Measurements from ENCODE around the gene TNFSF13B.

TNFSF13B gene

DNA sequence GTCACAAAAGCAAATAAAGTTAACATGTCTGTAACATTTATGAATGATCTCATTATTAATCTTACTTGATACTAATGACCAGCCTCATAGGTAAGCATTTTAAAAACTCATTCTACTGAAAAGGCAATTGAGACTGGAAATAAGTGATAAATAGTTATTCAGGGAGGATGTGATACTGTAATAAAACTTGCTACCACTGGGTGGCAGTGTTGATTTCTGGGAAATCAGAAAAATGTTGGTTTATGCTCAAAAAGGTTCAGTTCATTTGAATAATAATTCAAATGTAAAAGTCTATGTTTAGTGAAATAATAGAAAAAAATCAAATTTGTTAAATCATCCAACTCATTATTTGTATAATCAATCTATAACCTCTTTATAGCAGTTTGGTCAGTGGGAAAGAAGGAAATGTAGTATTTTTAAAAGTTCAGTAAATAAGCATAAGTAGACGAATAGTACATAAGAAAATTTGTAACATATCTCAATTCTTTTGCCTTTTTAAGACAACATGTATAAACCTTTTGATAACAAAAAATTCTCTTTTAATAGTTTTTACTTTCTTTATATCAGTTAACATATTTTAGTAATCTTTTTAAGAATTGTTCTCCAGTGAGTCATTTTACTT is 41.8 kb upstream of the TNFSF13B start:
- TF ChIP-seq, protein P1, sequence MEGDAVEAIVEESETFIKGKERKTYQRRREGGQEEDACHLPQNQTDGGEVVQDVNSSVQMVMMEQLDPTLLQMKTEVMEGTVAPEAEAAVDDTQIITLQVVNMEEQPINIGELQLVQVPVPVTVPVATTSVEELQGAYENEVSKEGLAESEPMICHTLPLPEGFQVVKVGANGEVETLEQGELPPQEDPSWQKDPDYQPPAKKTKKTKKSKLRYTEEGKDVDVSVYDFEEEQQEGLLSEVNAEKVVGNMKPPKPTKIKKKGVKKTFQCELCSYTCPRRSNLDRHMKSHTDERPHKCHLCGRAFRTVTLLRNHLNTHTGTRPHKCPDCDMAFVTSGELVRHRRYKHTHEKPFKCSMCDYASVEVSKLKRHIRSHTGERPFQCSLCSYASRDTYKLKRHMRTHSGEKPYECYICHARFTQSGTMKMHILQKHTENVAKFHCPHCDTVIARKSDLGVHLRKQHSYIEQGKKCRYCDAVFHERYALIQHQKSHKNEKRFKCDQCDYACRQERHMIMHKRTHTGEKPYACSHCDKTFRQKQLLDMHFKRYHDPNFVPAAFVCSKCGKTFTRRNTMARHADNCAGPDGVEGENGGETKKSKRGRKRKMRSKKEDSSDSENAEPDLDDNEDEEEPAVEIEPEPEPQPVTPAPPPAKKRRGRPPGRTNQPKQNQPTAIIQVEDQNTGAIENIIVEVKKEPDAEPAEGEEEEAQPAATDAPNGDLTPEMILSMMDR (IDR thresholded peaks at IDR 0.05): peak; percentile 85
- no peaks in the 10 kb centered on the region for H3K27me3 ChIP-seq
- peaks cover 18% of the 10 kb centered on the region for H3K36me3 ChIP-seq

DNA sequence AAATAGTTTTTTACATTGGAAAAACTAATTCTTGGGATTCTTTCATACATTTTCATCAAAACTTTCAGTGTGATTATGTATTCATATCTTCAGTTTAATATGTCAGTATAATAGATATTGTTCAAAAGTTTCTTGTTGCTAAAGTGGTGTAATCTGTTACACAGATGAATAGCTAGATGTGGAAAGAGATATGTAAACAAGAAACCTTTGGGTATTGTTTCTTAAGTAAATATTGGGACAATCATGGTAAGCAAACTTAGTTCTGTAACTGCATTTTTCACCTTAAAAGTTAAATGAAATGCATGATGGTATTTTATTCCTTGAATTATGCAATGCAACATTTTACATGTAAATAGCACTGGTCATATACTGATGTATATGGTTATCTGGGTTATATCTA is 39.1 kb upstream of the TNFSF13B start:
- H3K27me3 ChIP-seq: no peaks in the 10 kb centered on the region
- H3K4me1 ChIP-seq (ENCODE audit: control insufficient read depth in 1 of 2, insufficient read depth in 1 of 2, low read depth in 1 of 2, low read length in 1 of 2): peaks cover 0 to 4% of the 10 kb centered on the region in 2 experiments
- no peak overlapping the region for H3K4me3 ChIP-seq (ENCODE audit: low read depth in 1 of 2, low read length in 1 of 2)
- no peak overlapping the region for H3K27ac ChIP-seq
- TF ChIP-seq, protein P1 (IDR thresholded peaks at IDR 0.05): no peak
- peaks cover 18% of the 10 kb centered on the region for H3K36me3 ChIP-seq
- H3K9me3 ChIP-seq: no peaks in the 10 kb centered on the region

More for the DNA sequence above, 41.8 kb upstream of the TNFSF13B start:
- H3K27ac ChIP-seq: no peak overlapping the region
- H3K4me1 ChIP-seq (ENCODE audit: control insufficient read depth in 1 of 2, insufficient read depth in 1 of 2, low read depth in 1 of 2, low read length in 1 of 2): peaks cover 0 to 11% of the 10 kb centered on the region in 2 experiments
- H3K9me3 ChIP-seq: no peaks in the 10 kb centered on the region
- H3K4me3 ChIP-seq (ENCODE audit: low read depth in 1 of 2, low read length in 1 of 2): no peak overlapping the region

DNA sequence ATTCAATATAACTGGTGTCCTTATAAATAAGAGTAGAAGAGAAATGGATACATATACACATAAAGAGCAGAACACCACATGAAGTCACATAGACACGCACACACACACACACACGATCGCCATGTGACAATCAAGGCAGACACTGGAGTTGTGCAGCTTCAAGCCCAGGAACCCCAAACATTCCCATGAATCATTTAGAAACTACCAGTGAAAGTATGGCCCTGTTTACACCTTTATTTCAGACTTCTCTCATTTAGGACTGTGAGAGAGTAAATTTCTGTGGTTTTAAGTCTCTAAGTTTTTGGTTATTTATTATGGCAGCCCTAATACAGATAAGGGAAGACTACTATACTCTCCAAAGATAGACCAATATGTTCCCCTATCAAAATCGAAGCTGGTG is 20.4 kb upstream of the TNFSF13B start:
- H3K36me3 ChIP-seq: no peaks in the 10 kb centered on the region
- no peaks in the 10 kb centered on the region for H3K9me3 ChIP-seq
- H3K27ac ChIP-seq: no peak overlapping the region
- TF ChIP-seq, protein P1 (IDR thresholded peaks at IDR 0.05): no peak
- H3K27me3 ChIP-seq: no peaks in the 10 kb centered on the region
- H3K4me1 ChIP-seq (ENCODE audit: control insufficient read depth in 1 of 2, insufficient read depth in 1 of 2, low read depth in 1 of 2, low read length in 1 of 2): no peaks in the 10 kb centered on the region
- no peak overlapping the region for H3K4me3 ChIP-seq (ENCODE audit: low read depth in 1 of 2, low read length in 1 of 2)

DNA sequence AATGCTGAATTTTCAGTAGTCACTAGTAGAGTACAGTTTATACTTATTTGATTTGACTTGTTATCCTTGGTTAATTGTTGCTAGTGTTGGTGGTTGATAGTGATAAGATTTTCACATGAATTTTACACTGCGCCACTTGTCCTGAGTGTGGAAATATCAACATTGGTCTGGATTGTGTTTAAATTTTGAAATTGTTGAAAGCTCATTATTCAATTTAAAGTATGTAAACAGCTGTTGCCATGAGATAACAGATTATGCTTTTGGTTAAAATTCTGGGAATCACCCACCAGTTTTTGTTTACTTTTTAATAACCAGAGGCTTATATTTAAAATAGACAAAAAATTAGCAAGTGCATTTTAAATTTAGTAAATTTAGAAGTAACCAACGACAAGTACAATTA is 12.3 kb upstream of the TNFSF13B start:
- TF ChIP-seq, protein P1 (IDR thresholded peaks at IDR 0.05): no peak
- Histone ChIP-seq H3K36me3 (no peaks in the 10 kb centered on the region), H3K4me1 (ENCODE audit: control insufficient read depth in 1 of 2, insufficient read depth in 1 of 2, low read depth in 1 of 2, low read length in 1 of 2) (no peaks in the 10 kb centered on the region), H3K9me3 (no peaks in the 10 kb centered on the region), H3K27me3 (no peaks in the 10 kb centered on the region), H3K4me3 (ENCODE audit: low read depth in 1 of 2, low read length in 1 of 2) (no peak overlapping the region), H3K27ac (no peak overlapping the region)

DNA sequence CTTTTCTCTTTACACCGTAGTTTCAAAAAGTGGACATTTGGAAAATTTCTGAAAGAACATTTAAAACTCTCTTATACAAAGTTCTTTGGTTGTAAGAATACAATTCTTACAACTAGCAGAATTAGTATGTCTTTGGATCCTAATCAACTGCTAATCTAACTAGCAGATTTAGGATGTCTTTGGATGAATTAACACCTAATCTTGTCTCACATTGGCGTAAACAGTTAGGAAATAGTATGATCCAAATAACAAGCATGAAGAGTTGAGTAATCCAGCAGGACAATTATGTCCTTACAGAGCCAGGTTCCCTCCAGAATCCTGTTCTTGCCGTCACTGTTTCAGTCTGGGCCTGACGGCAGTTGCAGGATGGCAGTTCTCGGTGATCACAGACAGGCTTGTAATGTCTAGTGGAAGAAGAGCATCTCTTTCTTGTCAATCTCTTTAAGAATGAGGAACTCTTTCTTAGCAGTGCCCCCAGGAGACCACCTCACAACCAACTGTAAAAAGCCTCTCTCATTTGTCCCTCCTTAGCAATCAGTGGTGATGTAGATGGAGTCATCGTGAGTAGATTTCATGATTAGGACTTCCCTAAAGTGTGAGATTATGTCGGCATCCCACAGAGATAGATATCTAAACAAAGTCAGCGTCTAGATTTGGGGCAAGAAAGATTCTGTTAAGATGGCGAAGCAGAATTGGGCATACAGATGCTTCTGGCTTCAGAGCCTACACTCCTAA is 5.7 kb upstream of the TNFSF13B start:
- Histone ChIP-seq H3K4me1 (ENCODE audit: control insufficient read depth in 1 of 2, insufficient read depth in 1 of 2, low read depth in 1 of 2, low read length in 1 of 2) (peaks cover 38 to 49% of the 10 kb centered on the region in 2 experiments), H3K36me3 (no peaks in the 10 kb centered on the region), H3K9me3 (no peaks in the 10 kb centered on the region), H3K27ac (peak overlapping the region; percentile 97), H3K27me3 (no peaks in the 10 kb centered on the region), H3K4me3 (ENCODE audit: low read depth in 1 of 2, low read length in 1 of 2) (no peak overlapping the region)
- TF ChIP-seq, protein P1 (IDR thresholded peaks at IDR 0.05): no peak
